ENCODE results near the gene TMEM183A. TPM values are rescaled to one million over a fixed set of nuclear protein-coding genes. Genes with fewer than 3 reads are reported as not detected.
"Not testable (repeated sequence)": the region's sequence is repeated elsewhere in the genome, so short reads cannot be mapped to it uniquely, and the experiment has no call there.

Gene TMEM183A
- polyA plus RNA-seq, 5 donors = 67.8 to 74.0 (median 71.2) TPM

GRCh38 chr1:202982715-202983430, 24.3 kb upstream of the TMEM183A start:
- DNase-seq = no peak

- not testable (repeated sequence) for DNase-seq
These were observed 21.1 kb upstream of the TMEM183A start for GRCh38 chr1:202986120-202986519.

- DNase-seq = no peak
These were observed 19.9 kb upstream of the TMEM183A start for GRCh38 chr1:202987255-202987654.

GRCh38 chr1:202987922-202988583, 19.1 kb upstream of the TMEM183A start:
- no peak for DNase-seq

- no peak for DNase-seq
These were observed 17.3 kb upstream of the TMEM183A start for GRCh38 chr1:202989879-202990278.

- no peak for DNase-seq
These were observed 16.1 kb upstream of the TMEM183A start for GRCh38 chr1:202991112-202991511.

GRCh38 chr1:202994756-202995155, 12.4 kb upstream of the TMEM183A start:
- DNase-seq = no peak

GRCh38 chr1:202998836-202999750, 8.1 kb upstream of the TMEM183A start:
- peak; percentile 26 to 31 for DNase-seq

GRCh38 chr1:203000217-203000944, 6.8 kb upstream of the TMEM183A start:
- DNase-seq = no peak

- no peak for DNase-seq
These were observed 5.2 kb upstream of the TMEM183A start for GRCh38 chr1:203001986-203002385.

GRCh38 chr1:203002951-203003350, 4.2 kb upstream of the TMEM183A start:
- DNase-seq = no peak

- not testable (repeated sequence) for DNase-seq
These were observed 1.6 kb upstream of the TMEM183A start for GRCh38 chr1:203005395-203006142.

GRCh38 chr1:203009185-203009584, 2.0 kb downstream of the TMEM183A start:
- no peak for DNase-seq

- no peak for DNase-seq
These were observed 4.4 kb downstream of the TMEM183A start for GRCh38 chr1:203011582-203011981.

GRCh38 chr1:203017061-203017460, 9.9 kb downstream of the TMEM183A start:
- no peak for DNase-seq

GRCh38 chr1:203017692-203018091, 10.5 kb downstream of the TMEM183A start:
- no peak for DNase-seq

- not testable (repeated sequence) for DNase-seq
These were observed 15.7 kb downstream of the TMEM183A start for GRCh38 chr1:203022855-203023254.

- DNase-seq = no peak
These were observed 18.5 kb downstream of the TMEM183A start for GRCh38 chr1:203025686-203026030.

GRCh38 chr1:203026031-203026665, 19.0 kb downstream of the TMEM183A start, which contains the start of gene PPFIA4:
Gene PPFIA4 (plus strand): TSS chr1:203026491. CDS start chr1:203039009, 12,518 bp downstream.
- peak; percentile 84 to 86 for DNase-seq

Data from right lung (tissue), 5 donors.